HG02973 (cell line): ENCODE data around the gene PRKCE.

Experiments used
- ATAC-seq: cut with Tn5 transposase; IDR thresholded peaks from one replicate; pipeline ENCODE4 v1.9.1; 2021; ENCODE audit warnings: moderate library complexity; ENCODE audit not compliant: unreplicated experiment

PRKCE gene

GRCh38 chr2:45951025-45951727 lies 299.7 kb downstream of the PRKCE start:
- no peak for ATAC-seq

GRCh38 chr2:45952591-45952990 lies 301.1 kb downstream of the PRKCE start:
- ATAC-seq: no peak

GRCh38 chr2:45953376-45954027 lies 302.0 kb downstream of the PRKCE start:
- ATAC-seq: no peak

GRCh38 chr2:45954233-45954850 lies 302.9 kb downstream of the PRKCE start:
- ATAC-seq: no peak

GRCh38 chr2:45957533-45958227 lies 306.2 kb downstream of the PRKCE start:
- ATAC-seq: no peak

- ATAC-seq: no peak
Observed at GRCh38 chr2:45960057-45960863, 308.8 kb downstream of the PRKCE start.

GRCh38 chr2:45962177-45962921 lies 310.9 kb downstream of the PRKCE start:
- ATAC-seq: no peak

- ATAC-seq: no peak
Observed at GRCh38 chr2:45963816-45964215, 312.3 kb downstream of the PRKCE start.

- ATAC-seq: no peak
Observed at GRCh38 chr2:45964223-45964841, 312.9 kb downstream of the PRKCE start.

GRCh38 chr2:45964906-45965305 lies 313.4 kb downstream of the PRKCE start:
- no peak for ATAC-seq

GRCh38 chr2:45965871-45966498 lies 314.5 kb downstream of the PRKCE start:
- no peak for ATAC-seq

GRCh38 chr2:45968946-45969584 lies 317.6 kb downstream of the PRKCE start:
- ATAC-seq: no peak

GRCh38 chr2:45973426-45973825 lies 322.0 kb downstream of the PRKCE start:
- ATAC-seq: no peak

- peak; percentile 69 for ATAC-seq
Observed at GRCh38 chr2:45974056-45974455, 322.6 kb downstream of the PRKCE start.

- ATAC-seq: peak; percentile 73
Observed at GRCh38 chr2:45974762-45975408, 323.4 kb downstream of the PRKCE start.

GRCh38 chr2:45975752-45976517 lies 324.5 kb downstream of the PRKCE start:
- ATAC-seq: no peak

- ATAC-seq: no peak
Observed at GRCh38 chr2:45978302-45978859, 326.9 kb downstream of the PRKCE start.
